PFSK-1 (cell line): ENCODE measurements around the gene TVP23C.

Source experiments
- FOXP2 ChIP-seq: optimal IDR thresholded peaks from 2 replicates; pipeline ENCODE3; 2011; ENCODE audit warnings: borderline replicate concordance, control low read depth, inconsistent platforms; ENCODE audit not compliant: insufficient read depth; ENCODE audit errors: extremely low read length, extremely low read depth
- POLR2AphosphoS5 ChIP-seq: IDR thresholded peaks from 2 replicates; pipeline ENCODE4 v1.6.1; 2012; ENCODE audit warnings: low read depth, mild to moderate bottlenecking, control low read depth, low read length, moderate library complexity
- SIN3A ChIP-seq: IDR thresholded peaks from 2 replicates; pipeline ENCODE4 v1.6.1; 2012; ENCODE audit warnings: mild to moderate bottlenecking, low read length, moderate library complexity, borderline replicate concordance; ENCODE audit not compliant: insufficient read depth
- TAF1 ChIP-seq: IDR thresholded peaks from 2 replicates; pipeline ENCODE4 v1.6.1; 2012; ENCODE audit warnings: low read length, control low read depth, borderline replicate concordance; ENCODE audit not compliant: insufficient read depth
- TF ChIP-seq, protein P1 (sequence below), 2 experiments: IDR thresholded peaks; 2 replicates each; pipeline versions ENCODE4 v1.6.1 to v1.8.0; 2011 to 2012; ENCODE audit warnings: low read depth in 2 of 2, low read length in 2 of 2, control low read depth in 1 of 2, inconsistent platforms in 1 of 2, mild to moderate bottlenecking in 1 of 2, moderate library complexity in 1 of 2; ENCODE audit not compliant: insufficient read depth in 1 of 2

TVP23C gene

DNA sequence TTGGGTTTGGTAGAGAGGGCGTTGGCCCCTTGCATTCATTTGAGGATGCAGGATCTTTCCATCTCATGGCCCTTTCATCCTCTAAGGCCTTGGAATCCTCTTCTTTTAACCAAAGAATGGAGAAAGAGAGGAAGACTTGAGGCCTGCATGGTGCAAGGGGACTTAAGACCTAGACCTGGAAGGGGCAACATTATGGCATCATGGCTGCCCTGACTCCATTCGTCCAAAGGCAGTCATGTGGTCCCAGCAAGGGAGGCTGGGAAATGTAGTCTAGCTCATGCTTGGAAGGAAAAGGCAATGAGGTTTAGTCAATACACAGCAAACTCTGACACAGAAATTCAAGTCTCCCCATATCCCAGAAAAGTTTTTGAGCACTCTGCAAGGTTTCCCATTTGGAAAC is 65.2 kb downstream of the TVP23C start:
- TF ChIP-seq FOXP2 (no peak), SIN3A (no peak), POLR2AphosphoS5 (no peak), TAF1 (no peak)
- TF ChIP-seq, protein P1, sequence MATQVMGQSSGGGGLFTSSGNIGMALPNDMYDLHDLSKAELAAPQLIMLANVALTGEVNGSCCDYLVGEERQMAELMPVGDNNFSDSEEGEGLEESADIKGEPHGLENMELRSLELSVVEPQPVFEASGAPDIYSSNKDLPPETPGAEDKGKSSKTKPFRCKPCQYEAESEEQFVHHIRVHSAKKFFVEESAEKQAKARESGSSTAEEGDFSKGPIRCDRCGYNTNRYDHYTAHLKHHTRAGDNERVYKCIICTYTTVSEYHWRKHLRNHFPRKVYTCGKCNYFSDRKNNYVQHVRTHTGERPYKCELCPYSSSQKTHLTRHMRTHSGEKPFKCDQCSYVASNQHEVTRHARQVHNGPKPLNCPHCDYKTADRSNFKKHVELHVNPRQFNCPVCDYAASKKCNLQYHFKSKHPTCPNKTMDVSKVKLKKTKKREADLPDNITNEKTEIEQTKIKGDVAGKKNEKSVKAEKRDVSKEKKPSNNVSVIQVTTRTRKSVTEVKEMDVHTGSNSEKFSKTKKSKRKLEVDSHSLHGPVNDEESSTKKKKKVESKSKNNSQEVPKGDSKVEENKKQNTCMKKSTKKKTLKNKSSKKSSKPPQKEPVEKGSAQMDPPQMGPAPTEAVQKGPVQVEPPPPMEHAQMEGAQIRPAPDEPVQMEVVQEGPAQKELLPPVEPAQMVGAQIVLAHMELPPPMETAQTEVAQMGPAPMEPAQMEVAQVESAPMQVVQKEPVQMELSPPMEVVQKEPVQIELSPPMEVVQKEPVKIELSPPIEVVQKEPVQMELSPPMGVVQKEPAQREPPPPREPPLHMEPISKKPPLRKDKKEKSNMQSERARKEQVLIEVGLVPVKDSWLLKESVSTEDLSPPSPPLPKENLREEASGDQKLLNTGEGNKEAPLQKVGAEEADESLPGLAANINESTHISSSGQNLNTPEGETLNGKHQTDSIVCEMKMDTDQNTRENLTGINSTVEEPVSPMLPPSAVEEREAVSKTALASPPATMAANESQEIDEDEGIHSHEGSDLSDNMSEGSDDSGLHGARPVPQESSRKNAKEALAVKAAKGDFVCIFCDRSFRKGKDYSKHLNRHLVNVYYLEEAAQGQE (IDR thresholded peaks at IDR 0.05; ENCODE audit: insufficient read depth in 1 of 2, low read depth in 2 of 2, low read length in 2 of 2), result no peak

DNA sequence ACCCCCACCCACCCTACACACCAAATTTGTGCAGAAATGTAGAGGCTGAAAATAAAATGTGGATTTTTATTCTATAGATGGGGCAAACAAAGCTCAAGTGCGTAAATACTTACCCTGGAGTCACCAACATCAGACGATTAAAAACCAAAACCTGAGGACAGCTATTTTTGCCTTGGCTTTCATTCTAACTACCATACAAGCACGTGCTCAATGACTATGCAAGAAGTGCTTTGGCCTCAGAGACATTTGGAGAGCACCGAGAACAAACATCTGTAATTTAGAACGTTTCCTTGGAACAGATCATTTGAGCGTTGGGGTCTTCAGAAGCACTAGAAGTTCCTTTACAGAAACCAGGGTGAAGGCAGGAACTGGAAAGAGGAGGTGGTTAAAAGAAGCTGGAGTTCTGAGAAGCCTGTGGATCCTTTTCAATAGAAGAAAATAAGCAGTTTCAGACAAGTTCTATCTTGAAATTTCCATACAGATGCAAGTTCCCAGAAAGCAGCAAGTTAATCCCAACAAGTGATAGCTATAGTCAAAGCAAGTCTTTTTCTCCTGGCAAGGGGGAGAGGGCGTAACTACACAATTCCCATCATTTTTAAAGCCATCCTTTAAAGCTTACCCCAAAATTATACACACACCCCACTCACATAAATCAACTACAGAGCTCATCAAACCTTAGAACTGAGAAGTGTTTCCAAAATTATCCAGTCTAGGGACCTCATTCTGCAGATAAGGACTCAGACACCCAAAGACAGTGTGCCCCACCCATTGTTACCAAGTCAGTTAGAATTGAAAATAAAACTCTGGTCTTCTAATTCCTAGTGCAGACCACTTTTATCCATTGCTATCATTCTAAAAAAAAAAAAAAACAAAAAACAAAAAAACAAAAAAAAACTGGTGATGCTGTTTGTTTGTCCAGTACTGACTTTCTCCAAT is 66.3 kb downstream of the TVP23C start:
- TF ChIP-seq FOXP2 (no peak), POLR2AphosphoS5 (no peak), TAF1 (no peak), SIN3A (no peak)
- TF ChIP-seq, protein P1 (IDR thresholded peaks at IDR 0.05; ENCODE audit: insufficient read depth in 1 of 2, low read depth in 2 of 2, low read length in 2 of 2), result no peak

DNA sequence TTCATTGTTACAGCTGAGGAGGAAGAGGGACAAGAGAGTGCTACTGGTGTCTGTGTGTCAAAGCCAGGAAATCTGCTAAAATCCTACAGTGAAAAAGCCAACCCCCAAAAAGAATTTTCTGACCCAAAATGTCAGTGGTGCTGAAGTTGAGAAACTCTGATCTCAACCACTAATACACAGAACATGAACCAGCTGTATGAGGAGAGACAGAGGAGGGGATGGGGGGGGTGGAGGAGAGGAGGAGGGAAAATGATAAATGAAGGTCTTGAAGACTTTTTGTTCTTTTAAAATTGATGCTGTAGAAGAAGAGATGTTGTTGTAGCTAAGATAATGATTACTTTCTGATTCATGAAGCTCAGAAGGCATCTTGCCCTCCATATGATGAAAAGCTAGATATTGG is 68.5 kb downstream of the TVP23C start:
- no peak for TF ChIP-seq FOXP2
- TF ChIP-seq, protein P1 (IDR thresholded peaks at IDR 0.05; ENCODE audit: insufficient read depth in 1 of 2, low read depth in 2 of 2, low read length in 2 of 2), result no peak
- TF ChIP-seq TAF1, result no peak
- no peak for TF ChIP-seq SIN3A
- no peak for TF ChIP-seq POLR2AphosphoS5

- TF ChIP-seq, protein P1 (IDR thresholded peaks at IDR 0.05; ENCODE audit: insufficient read depth in 1 of 2, low read depth in 2 of 2, low read length in 2 of 2), result no peak
- TF ChIP-seq SIN3A (no peak), TAF1 (no peak), POLR2AphosphoS5 (no peak), FOXP2 (no peak)
Observed at GRCh38 chr17:15493693-15494035, 69.6 kb downstream of the TVP23C start.
